HG02798 (cell line): Measurements from ENCODE around the gene IL1RAPL2.

Source experiments
- ATAC-seq: cut with Tn5 transposase; IDR thresholded peaks from one replicate; pipeline ENCODE4 v1.9.1; 2021; ENCODE audit warnings: mild to moderate bottlenecking; ENCODE audit not compliant: unreplicated experiment, poor library complexity

IL1RAPL2 gene

GRCh38 chrX:105126201-105126600, 560.2 kb downstream of the IL1RAPL2 start:
- ATAC-seq, result no peak

- no peak for ATAC-seq
These were observed 568.3 kb downstream of the IL1RAPL2 start for GRCh38 chrX:105134273-105134672.

- ATAC-seq, result no peak
These were observed 570.8 kb downstream of the IL1RAPL2 start for GRCh38 chrX:105136786-105137185.

GRCh38 chrX:105150036-105150435, 584.0 kb downstream of the IL1RAPL2 start:
- ATAC-seq, result no peak

DNA sequence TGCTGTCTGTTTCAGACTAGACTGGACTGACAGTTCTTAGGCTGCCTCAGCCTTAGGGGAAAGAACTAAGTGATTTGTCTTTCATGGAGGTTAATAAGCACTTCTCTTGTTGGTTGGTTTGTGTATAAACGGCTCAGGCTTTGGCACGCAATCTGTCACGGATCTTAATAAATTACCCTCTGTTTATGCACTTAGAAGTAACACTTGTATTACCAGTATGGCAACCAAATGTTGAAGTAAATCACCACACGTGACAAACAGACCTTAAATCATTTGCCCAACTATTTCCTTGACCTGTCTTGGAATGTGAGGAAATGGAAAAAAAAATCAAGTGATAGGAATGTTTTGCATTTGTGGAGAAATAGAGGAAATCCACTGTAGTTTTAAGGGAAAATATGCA, 584.6 kb downstream of the IL1RAPL2 start:
- ATAC-seq, result no peak

- no peak for ATAC-seq
These were observed 601.2 kb downstream of the IL1RAPL2 start for GRCh38 chrX:105167233-105167632.

GRCh38 chrX:105168577-105168976, 602.6 kb downstream of the IL1RAPL2 start:
- no peak for ATAC-seq

DNA sequence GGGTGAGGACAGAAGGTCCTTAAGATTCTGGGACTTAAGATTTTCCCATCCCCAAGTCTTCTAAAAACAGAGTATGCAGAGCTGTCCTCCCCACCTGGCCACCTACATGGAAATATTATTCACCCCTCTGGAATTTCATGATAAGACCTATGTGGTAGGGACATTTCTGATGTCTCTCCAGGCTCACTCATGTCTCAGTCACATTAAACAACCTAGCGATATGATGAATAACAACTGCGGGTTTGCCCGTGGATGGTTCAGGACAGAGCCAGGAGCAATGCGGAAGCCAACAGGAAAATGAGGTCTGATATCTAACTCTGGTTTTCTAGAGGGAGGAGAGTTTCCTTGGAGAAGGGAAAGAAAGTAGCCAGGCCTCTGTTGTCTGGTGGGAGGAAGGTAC, 607.1 kb downstream of the IL1RAPL2 start:
- ATAC-seq, result no peak

DNA sequence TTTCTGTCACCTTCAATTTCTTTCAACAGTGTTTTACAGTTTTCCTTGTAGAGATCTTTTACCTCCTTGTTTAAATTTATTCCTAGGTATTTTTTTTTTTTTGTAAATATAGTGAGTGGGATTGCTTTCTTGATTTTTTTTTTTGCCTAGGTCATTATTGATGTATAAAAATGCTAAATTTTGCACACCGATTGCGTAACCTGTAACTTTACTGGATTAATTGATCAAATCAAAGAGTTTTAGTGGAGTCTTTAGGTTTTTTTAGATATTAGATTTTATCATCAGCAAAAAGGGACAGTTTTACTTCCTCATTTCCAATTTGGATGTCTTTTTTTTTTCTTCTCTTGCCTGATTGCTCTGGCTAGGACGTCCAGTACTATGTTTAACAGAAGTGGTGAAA, 613.6 kb downstream of the IL1RAPL2 start:
- ATAC-seq, result no peak

DNA sequence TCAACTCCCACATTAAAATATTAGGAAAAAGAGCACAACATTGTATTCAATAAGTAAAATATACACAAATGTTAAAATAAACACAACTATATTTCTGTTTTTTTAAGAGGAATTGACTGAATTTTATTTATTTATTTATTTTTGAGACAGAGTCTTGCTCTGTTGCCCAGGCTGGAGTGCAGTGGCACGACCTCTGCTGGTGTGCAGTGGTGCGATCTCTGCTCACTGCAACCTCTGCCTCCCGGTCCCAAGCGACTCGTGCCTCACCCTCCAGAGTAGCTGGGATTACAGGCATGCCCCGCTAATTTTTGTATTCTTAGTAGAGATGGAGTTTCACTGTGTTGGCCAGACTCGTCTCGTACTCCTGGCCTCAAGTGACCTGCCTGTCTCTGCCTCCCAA, 623.1 kb downstream of the IL1RAPL2 start:
- no peak for ATAC-seq

DNA sequence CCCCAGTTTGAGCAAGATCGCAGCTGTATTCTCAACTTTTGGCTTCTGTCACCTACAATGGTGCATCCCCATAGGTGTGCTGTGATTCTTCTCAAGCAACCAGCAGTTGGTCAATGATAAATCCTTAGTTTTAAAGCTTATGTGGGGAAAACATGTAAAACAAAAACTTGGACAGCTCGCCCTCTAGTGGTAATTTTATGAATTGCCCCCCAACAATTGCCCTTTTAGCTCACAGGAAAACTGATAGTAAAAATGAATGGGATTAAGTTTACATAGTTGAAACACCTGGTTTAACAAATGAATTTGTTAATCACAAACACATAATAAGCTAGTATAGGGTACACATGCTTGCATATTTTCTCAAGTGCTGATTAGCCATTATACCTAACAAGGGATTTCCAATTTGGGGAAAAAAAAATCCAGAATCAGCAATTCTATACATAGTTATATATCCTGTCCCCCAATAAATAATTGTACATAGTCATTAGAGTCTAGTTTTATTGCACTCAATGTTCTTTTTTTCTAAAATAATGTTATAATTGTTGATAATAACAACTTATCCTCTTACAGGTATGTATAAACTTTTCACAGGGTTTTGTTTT, 624.4 kb downstream of the IL1RAPL2 start:
- ATAC-seq, result no peak

DNA sequence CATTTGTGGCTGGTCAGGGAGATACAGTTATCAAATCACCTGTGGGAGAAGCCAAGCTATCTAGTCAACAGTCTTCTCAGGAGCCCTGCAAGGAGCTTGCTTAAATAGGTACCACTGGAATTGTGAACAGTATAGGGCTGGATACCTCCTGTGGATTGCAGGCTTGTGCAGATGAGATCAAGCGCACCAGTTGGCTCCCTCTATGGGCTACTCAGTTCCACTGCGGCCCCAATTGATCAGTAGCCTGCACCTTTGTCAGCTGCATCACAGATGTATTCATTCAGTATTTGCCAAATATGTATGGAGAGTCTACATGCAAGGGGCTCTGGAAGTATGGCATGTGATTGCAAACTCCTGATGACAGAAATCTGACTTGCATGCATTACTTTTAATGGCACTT, 625.9 kb downstream of the IL1RAPL2 start:
- peak; percentile 63 for ATAC-seq

DNA sequence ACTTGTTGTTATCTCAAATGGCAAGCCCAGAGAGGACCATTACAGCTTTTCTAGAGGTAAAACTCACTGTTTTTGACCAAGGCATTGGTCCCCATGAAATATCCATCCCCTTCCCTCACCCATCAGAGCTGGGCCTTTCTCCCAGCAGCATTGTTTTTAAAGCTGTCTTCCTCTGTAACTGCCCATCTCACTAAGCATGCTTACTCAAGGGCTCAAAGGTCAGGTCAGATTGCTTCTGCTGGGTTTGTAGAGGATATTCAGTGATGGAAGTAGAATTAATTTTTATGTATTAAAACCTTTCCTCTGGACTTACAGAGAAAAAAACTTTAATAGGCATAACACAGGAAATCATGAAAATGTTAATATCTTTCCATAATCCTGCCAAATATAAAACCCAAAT, 643.4 kb downstream of the IL1RAPL2 start:
- ATAC-seq, result no peak

- ATAC-seq, result no peak
These were observed 644.3 kb downstream of the IL1RAPL2 start for GRCh38 chrX:105210258-105210657.

DNA sequence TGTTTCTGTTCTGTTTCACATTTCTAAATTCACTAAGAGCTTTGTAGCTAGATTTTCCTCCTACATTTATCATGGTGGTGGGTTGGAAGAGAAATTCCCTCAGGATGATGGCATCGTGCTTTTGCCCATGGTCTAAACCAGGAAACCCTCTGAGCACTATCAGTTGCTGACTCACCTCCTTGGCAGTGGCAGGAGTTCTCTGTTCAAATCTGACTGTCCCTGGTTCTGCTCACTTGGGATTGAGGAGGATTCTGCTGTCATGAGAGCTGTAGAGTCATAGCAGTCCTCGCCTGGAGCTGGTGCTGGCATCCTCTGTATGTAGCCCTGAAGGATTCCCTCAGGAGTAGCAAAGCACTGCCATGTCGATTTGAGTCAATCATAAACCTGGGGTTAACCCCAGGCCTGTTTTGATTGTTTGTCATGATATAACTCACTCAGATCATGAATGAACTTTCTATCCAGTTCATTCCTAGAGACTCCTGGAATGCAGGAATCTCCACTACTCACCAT, 645.1 kb downstream of the IL1RAPL2 start:
- ATAC-seq, result no peak

DNA sequence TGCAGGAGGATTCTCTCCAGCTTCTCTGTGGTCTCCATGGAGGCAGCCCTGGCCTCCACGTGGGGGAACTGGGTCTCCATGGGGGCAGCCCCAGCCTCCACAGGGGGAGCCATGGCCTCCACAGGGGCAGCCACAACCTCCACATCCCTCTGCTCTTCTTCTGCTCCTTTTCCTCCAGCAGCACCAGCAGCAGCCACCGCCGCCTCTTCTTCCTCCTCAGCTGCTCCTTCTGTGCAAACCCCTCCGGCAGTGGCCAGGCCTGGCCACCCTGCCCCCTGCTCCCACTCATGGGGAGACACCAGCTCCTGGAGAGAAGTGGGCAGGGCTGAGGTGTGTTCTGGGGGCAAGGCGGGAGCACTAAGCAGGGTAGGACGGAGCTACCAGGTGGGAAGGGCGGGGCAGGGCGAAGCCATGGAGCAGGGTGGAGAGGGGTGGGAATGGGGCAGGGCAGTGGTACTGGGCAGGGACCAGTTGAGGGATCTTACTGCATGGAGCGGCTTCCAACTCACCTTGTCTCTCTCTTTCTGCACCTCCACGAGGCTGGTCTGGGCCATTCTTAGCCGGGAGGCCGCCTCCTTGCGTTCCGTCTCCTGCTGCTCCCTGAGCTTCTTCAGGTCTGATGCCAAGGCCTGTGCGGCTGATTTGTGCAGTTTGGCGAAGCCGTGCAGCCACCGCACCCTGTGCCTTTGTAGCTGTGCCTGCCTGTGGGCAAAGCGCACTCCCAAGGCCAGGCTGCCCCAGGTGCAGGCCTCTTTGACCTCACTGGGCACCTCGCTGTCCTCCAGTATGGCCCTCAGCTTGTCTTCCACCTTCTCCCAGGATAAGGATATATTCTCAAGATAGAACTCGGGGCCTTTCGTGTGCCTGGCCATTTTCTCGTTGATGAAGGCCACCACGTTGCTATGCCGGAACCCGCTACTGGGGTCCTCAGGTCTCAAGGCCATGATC, 653.7 kb downstream of the IL1RAPL2 start:
- no peak for ATAC-seq

DNA sequence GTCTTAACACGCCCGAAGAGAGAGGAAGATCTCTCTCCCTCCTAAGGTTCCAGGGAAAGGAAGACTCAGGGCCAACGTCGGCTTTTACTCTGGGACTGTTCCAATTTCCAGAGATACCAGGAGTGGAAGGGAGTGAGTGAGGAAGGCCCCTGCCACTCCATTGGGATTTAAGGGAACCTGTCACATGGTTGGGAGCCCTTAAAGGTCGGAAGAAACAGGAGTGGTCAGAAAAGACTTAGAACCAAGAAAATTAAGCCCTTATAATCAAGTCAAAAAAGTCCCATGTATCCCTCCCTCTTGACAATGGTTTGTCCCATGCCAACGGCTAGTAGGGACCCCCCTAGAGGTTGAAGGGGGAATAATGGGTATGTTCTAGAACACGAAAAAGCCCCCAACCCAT, 654.6 kb downstream of the IL1RAPL2 start, which contains the start of gene TEX13A:
Gene TEX13A, minus strand, starts transcription at position 59 of the 400 bp plus-strand sequence. CDS start 297 bp downstream, outside the sequence.
- ATAC-seq, result no peak

GRCh38 chrX:105221374-105221773, 655.4 kb downstream of the IL1RAPL2 start:
- no peak for ATAC-seq

- no peak for ATAC-seq
These were observed 660.5 kb downstream of the IL1RAPL2 start for GRCh38 chrX:105226499-105226898.

DNA sequence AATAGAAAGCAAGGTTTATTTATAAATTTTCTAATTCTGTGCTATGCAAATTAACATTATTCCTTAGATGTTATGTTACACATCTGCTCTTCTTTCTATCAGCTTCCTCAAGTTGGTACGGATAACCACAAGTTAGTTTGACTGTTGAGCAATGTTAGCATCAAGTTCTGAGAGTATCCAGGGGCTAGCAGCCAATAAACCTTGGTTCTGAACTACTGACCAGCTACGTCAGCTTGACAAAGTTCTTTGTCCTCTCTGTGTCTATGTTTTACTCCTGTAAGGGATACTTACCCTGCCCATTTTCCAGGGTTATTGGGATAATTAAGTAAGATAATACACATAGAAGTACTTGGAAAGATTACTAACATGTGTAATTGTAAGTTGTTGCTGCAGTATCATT, 662.6 kb downstream of the IL1RAPL2 start:
- no peak for ATAC-seq

GRCh38 chrX:105229146-105229545, 663.1 kb downstream of the IL1RAPL2 start:
- ATAC-seq, result no peak
